Heart left ventricle (tissue), 16 donors: ENCODE data around the gene GLP1R. TPM values are rescaled to one million over a fixed set of nuclear protein-coding genes. Genes with fewer than 3 reads are reported as not detected.
"Not testable (repeated sequence)": the region's sequence is repeated elsewhere in the genome, so short reads cannot be mapped to it uniquely, and the experiment has no call there.

Experiments used
- ATAC-seq, 4 donors: fragments of 200-7000 bp; cut with Tn5 transposase; one replicate each; pipeline ENCODE4 v1.9.1; 2020 to 2022; ENCODE audit warnings: moderate library complexity in 4 of 4, mild to moderate bottlenecking in 3 of 4, moderate number of reproducible peaks in 1 of 4
- DNase-seq, 5 donors: peaks; one replicate each; pipeline ENCODE4 v3.0.0-alpha.2; 2020
- H3K27ac ChIP-seq, 12 donors: fragments of 200-600 bp; sonication (generic) in 4 of 12; one replicate each; pipeline versions ENCODE4 v1.5.0 to v1.8.0; 2016 to 2022; ENCODE audit warnings: mild to moderate bottlenecking in 2 of 12
- H3K27me3 ChIP-seq, 9 donors: fragments of 200-600 bp; sonication (generic) in 2 of 9; one replicate each; pipeline versions ENCODE4 v1.5.1 to v1.8.0; 2016 to 2022; ENCODE audit warnings: mild to moderate bottlenecking in 3 of 9
- H3K36me3 ChIP-seq, 9 donors: fragments of 200-600 bp; sonication (generic) in 2 of 9; one replicate each; pipeline versions ENCODE4 v1.5.0 to v1.8.0; 2018 to 2022; ENCODE audit warnings: mild to moderate bottlenecking in 2 of 9
- H3K4me1 ChIP-seq, 12 donors: fragments of 200-600 bp; sonication (generic) in 4 of 12; one replicate each; pipeline versions ENCODE4 v1.5.0 to v1.8.0; 2016 to 2022; ENCODE audit warnings: mild to moderate bottlenecking in 3 of 12
- H3K4me3 ChIP-seq, 12 donors: fragments of 200-600 bp; sonication (generic) in 4 of 12; one replicate each; pipeline versions ENCODE4 v1.5.0 to v1.8.0; 2017 to 2022; ENCODE audit warnings: mild to moderate bottlenecking in 9 of 12, moderate library complexity in 4 of 12
- H3K9me3 ChIP-seq, 12 donors: fragments of 200-600 bp; sonication (generic) in 4 of 12; one replicate each; pipeline versions ENCODE4 v1.5.0 to v1.8.0; 2016 to 2022; ENCODE audit warnings: mild to moderate bottlenecking in 1 of 12
- POLR2A ChIP-seq, 2 donors: fragments of 450-650 bp; IDR thresholded peaks; one replicate each; pipeline ENCODE4 v1.6.1; 2017; ENCODE audit warnings: antibody characterized with exemption in 2 of 2, mild to moderate bottlenecking in 2 of 2, moderate library complexity in 2 of 2
- WGBS, 4 donors: extraction: QIAGEN DNeasy Blood & Tissue Kit in 2 of 4; methylation state at CpG; one replicate each; pipeline versions ENCODE4 v1.1.5 to v1.1.7; 2013 to 2018; 5-methylcytosine and 5-hydroxymethylcytosine counted together
- intact Hi-C, 10 donors: fragments of 100-400 bp; cut with DNase I; formaldehyde crosslinking; loops; one replicate each; pipeline versions ENCODE4 v1.11.1 to v1.14.2; 2022
- polyA plus RNA-seq, 2 donors: library from polyadenylated mRNA; stranded (reverse); fragments of 200-250 nt; gene quantifications; one replicate each; pipeline ENCODE4 v1.2.3, GENCODE V29; 2013
- total RNA-seq, 9 donors: library from RNA; depleted of rRNA in 2 of 9; stranded (reverse); fragments of >200 nt in 2 of 9; fragmentation: NEBNext Ultra II Directional in 3 of 9; extraction: Animal tissue kit (Norgen Biotek cat#: 25700) in 3 of 9; gene quantifications; one replicate each; pipeline versions ENCODE4 v1.1.0 to v1.2.4, GENCODE V29; 2016 to 2023
- TF ChIP-seq, protein P1 (sequence below), 12 donors: fragments of 200-600 bp; sonication (generic) in 4 of 12; IDR thresholded peaks; one replicate each; pipeline versions ENCODE4 v1.5.0 to v1.8.0; 2018 to 2022; ENCODE audit warnings: antibody characterized with exemption in 12 of 12, mild to moderate bottlenecking in 5 of 12
- donor health status: ischemic (EF 13 %, LVEDD 7.1; RV severe dilation, severe dysfunction).
- donor health status: healthy with polysubstance abuse.
- donor health status: DM: no; HTN: yes; CAD: no.
- donor health status: DM: no; HTN: no; CAD: no.
- donor health status: ischemic (EF 25% LVEDD 6.9; RV normal size, moderate dysfunction).
- donor health status: ischemic (EF 25% LVEDD 5.7; RV mildly dilated, moderate dysfunction).
- donor health status: healthy.
- donor health status: DM: yes; HTN: yes; CAD: no.
- donor health status: ischemic (EF 35%, LVEDD 5.7; RV mildly dilated, moderate dysfunction).
- donor health status: nonischemic (EF 11% LVEDD 7.7; RV severe dilation, severe dysfunction).
- donor health status: DM: yes; HTN: yes; CAD: no.
- donor health status: PGD.
- donor health status: ischemic (EF 29% LVEDD 5.4; RV normal size, mild dysfunction).
- donor health status: nonischemic (EF 23%, LVEDD 6.1; RV moderate dilation, normal function).

Gene GLP1R
- total and polyA plus RNA-seq, 11 donors, result 0.25 to 6.4 (median 1.6) TPM

DNA sequence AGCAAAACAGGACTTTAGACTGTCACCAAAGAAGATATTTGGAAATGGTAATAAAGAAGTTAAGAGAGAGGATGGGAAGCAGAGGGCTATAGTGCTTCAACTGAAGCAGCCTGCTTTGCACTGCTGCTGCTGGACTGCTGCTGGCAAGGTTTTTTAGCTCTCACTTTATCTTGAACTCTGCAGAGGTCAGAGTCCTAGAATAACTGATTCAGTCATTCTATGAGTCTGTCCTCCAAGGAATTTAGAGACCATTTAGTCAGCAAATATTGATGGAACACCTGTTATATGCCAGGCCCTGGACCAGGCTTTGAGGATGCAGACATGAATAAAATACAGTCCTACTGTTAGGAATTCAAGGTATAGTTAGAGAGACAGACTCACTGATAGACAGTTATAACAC is 75.5 kb downstream of the GLP1R start:
- TF ChIP-seq, protein P1, sequence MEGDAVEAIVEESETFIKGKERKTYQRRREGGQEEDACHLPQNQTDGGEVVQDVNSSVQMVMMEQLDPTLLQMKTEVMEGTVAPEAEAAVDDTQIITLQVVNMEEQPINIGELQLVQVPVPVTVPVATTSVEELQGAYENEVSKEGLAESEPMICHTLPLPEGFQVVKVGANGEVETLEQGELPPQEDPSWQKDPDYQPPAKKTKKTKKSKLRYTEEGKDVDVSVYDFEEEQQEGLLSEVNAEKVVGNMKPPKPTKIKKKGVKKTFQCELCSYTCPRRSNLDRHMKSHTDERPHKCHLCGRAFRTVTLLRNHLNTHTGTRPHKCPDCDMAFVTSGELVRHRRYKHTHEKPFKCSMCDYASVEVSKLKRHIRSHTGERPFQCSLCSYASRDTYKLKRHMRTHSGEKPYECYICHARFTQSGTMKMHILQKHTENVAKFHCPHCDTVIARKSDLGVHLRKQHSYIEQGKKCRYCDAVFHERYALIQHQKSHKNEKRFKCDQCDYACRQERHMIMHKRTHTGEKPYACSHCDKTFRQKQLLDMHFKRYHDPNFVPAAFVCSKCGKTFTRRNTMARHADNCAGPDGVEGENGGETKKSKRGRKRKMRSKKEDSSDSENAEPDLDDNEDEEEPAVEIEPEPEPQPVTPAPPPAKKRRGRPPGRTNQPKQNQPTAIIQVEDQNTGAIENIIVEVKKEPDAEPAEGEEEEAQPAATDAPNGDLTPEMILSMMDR (IDR thresholded peaks at IDR 0.05), result no peak
- TF ChIP-seq POLR2A (IDR thresholded peaks at IDR 0.05), result no peak
- no peak for DNase-seq
- peak; percentile 75 to 89 (median 82) for ATAC-seq
- Histone ChIP-seq H3K27ac (no peak overlapping the region), H3K9me3 (no peaks in the 10 kb centered on the region), H3K4me3 (no peak overlapping the region), H3K27me3 (no peaks in the 10 kb centered on the region), H3K4me1 (peaks cover 0 to 5% (median 0%) of the 10 kb centered on the region in 12 donors), H3K36me3 (no peaks in the 10 kb centered on the region)
- intact Hi-C loops, result no loop called here

DNA sequence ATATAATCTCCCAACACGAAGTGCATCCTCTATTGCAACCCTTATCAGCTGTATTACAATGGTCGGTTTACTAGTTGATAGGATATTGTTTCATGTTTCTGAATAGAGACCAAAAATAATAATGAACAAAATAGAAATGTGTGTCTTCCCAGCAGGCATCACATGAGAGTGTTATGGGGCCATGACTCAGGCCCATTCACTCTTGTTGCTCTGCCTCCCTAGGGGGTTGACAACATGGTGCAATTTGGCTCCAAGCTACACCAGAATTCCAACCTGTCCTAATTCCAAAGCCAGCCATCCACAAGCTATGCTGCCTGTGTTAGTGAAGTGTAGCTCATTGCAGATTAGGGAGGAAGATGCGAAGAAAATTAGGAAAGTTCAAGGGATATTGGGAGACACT is 79.5 kb downstream of the GLP1R start:
- no peaks in the 10 kb centered on the region for H3K27me3 ChIP-seq
- H3K27ac ChIP-seq, result no peak overlapping the region
- H3K4me1 ChIP-seq, result peaks cover 0 to 5% (median 0%) of the 10 kb centered on the region in 12 donors
- H3K36me3 ChIP-seq, result no peaks in the 10 kb centered on the region
- TF ChIP-seq, protein P1 (IDR thresholded peaks at IDR 0.05), result no peak
- TF ChIP-seq POLR2A (IDR thresholded peaks at IDR 0.05), result no peak
- peak in 2 of 4 donors; percentile 30 to 46 for ATAC-seq
- no peak for DNase-seq
- intact Hi-C loops, result no loop called here
- no peaks in the 10 kb centered on the region for H3K9me3 ChIP-seq
- no peak overlapping the region for H3K4me3 ChIP-seq
- WGBS, 4 donors, result 60 to 68% (median 64%) methylated on average over 3 of the region's 3 CpGs

DNA sequence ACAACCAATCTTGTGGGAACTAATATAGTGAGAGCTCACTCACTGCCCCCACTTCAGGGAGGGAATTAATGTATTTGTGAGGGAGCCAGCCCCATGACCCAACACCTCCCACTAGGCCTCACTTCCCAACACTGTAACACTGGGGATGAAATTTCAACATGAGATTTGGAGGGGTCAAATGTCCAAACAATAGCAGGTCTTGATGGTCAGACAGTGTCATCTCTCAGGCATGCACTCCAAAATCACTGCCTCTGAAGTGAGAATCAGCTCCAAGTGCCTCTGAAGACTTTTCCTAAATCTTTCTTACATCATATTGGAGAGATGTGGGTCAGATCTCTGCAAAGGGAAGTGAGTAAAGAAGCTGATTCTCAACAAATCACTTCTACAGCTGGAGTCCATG is 80.3 kb downstream of the GLP1R start:
- no peaks in the 10 kb centered on the region for H3K9me3 ChIP-seq
- H3K4me1 ChIP-seq, result peaks cover 0 to 5% (median 0%) of the 10 kb centered on the region in 12 donors
- DNase-seq, result no peak
- no peak for TF ChIP-seq POLR2A (IDR thresholded peaks at IDR 0.05)
- TF ChIP-seq, protein P1 (IDR thresholded peaks at IDR 0.05), result no peak
- no peaks in the 10 kb centered on the region for H3K36me3 ChIP-seq
- H3K27ac ChIP-seq, result no peak overlapping the region
- H3K27me3 ChIP-seq, result no peaks in the 10 kb centered on the region
- intact Hi-C loops, result no loop called here
- peak in 1 of 4 donors; percentile 42 for ATAC-seq
- no peak overlapping the region for H3K4me3 ChIP-seq

DNA sequence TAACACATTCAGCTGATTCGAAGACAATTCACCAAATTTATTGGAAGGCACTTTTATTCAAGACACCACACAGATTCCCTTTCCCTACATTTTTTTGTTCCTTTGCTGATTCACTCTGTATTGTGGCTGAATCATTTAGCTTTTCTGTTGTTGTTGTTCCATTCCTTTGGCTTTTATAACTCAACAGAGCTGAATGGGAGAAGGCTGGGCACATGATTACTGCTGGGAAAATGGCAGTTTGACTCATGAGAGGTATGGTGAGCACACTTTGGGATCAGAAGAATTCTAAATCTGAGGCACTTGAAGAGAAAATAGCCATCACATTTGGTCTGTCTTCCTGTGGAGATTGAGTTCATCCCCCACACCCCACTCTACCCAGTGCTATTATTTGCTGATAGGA is 82.1 kb downstream of the GLP1R start:
- WGBS, 4 donors, result 84 to 100% (median 91%) methylated on average over 1 of the region's 1 CpG
- no peak for DNase-seq

DNA sequence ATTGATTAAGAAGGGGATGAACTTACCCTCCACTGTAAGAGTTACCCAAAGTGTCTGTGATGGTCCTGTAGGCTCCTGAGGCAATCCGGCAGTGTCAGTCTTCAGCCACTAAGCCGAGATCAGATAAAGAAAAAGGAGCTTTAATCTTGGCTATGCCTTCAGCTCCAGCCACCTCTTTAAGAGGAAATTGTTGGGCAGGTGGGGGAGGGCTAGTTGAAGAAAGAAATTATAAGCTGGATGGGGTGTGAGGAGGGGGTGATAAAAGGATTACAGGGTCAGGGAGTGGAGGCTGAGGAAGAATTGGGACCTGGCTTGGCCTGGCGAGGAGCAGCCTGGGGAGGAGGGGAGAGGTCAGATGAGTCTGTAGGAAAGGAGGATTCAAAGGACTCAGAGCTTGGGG is 86.2 kb downstream of the GLP1R start:
- ATAC-seq, H3K27me3 ChIP-seq, DNase-seq, H3K4me1 ChIP-seq, H3K36me3 ChIP-seq, intact Hi-C loops, H3K27ac ChIP-seq, H3K4me3 ChIP-seq: not testable (repeated sequence)
- WGBS, 4 donors, result 21 to 35% (median 29%) methylated on average over 3 of the region's 3 CpGs
- H3K9me3 ChIP-seq, result peaks cover 0 to 20% (median 11%) of the 10 kb centered on the region in 12 donors

More for the DNA sequence above, 82.1 kb downstream of the GLP1R start:
- TF ChIP-seq POLR2A (IDR thresholded peaks at IDR 0.05), result no peak
- TF ChIP-seq, protein P1 (IDR thresholded peaks at IDR 0.05), result no peak
- Histone ChIP-seq H3K4me3 (no peak overlapping the region), H3K27ac (no peak overlapping the region), H3K9me3 (no peaks in the 10 kb centered on the region), H3K36me3 (no peaks in the 10 kb centered on the region), H3K27me3 (no peaks in the 10 kb centered on the region), H3K4me1 (no peaks in the 10 kb centered on the region)
- intact Hi-C loops, result no loop called here
- ATAC-seq, result no peak

DNA sequence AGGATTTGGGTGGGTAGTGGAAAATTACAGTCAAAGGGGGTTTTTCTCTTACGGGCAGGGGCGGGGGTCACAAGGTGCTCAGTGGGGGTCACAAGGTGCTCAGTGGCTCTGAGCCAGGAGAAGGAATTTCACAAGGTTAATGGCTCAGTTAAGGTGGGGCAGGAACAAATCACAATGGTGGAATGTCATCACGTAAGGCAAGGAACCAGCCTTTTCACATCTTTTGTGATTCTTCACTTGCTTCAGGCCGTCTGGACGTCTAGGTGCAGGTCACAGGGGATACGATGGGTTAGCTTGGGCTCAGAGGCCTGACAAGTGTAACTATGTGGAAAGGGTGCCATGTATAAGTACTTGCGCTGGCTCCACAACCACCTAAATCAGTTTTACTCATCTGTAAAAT is 87.6 kb downstream of the GLP1R start:
- ATAC-seq, DNase-seq, H3K27me3 ChIP-seq, intact Hi-C loops, H3K27ac ChIP-seq, H3K36me3 ChIP-seq, H3K4me3 ChIP-seq, H3K4me1 ChIP-seq: not testable (repeated sequence)
- WGBS, 4 donors, result 71 to 73% (median 72%) methylated on average over 7 of the region's 7 CpGs
- peaks cover 0 to 20% (median 11%) of the 10 kb centered on the region in 12 donors for H3K9me3 ChIP-seq
